NCI-H69 (cell line): Measurements from ENCODE around the gene SNX10.

Experiments used
- DNase-seq: peaks from one replicate; lab custom pipeline; 2025; lab: John Stamatoyannopoulos, UW

SNX10 gene

DNA sequence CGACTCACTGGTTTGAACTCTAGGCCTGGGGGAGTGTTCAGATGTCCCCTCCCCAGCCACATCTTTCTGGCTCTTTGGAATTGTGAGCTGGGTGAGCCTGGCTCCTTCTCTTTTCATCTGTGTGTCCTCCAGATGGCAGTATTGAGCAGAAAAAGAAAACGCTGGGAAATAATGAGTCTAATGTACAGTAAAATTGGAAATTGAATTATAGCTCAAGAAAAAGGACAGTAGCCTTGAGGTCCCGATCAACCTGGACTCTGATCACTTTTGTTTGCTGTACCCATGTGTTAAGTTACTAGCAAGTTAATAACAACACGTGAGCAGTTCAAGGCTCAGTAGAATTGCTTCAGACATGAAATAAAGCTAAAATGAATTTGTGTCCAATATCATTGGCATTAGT, 77.9 kb downstream of the SNX10 start:
- peak; percentile 84 for DNase-seq

DNA sequence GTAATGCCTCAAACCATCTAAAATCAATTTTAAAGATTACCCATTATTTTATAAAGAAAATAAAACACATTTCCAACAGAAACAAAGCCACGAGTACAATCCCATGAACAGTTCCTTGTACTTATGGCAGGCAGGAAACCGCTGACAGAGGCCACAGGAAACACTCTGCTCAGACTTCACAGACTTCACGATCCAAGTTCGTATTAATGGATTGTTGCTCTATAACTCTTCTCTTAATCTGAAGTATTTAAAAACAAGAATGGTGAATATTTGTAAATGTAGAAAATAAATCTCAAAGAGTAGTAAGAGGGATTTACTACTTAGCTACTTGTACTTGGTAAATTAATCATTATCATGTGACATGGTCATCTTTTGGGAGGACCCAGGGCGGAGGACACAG, 78.3 kb downstream of the SNX10 start:
- DNase-seq = peak; percentile 60

DNA sequence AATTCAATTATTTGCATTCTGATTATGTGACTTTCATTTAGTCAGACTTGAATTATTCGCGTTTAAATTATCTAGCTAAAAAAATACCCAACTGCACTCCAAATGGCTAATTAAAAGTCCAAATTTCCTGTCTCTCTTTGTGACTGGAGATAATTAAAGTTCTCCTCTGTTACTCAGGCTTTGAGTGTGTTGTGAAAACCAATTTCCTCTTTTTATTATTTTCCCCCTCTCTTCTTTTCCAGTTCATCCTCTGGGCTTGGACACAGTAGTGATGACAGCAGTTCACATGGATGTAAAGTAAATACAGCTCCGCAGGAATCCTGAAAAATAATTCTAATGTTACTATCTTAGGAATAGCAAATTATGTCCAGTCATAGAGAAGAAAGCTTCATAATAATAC, 80.6 kb downstream of the SNX10 start:
- DNase-seq = peak; percentile 89

DNA sequence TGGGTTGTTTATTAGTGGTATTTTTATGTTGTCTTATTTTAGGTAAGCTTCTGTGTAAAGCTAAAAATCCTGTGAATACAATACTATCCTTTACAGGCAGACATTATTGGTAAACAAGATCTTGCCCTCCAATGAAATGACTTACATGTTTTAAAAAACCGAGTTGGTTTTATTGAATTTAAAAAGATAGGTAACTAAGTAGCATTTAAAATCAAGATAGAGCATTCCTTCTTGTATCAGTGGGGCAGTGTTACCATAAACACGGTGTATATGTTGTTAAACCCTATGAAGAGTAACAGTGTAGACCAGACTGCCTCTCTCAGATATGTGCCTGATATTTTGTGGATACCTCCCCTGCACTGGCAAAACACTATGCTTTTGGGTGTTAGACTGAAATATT, 81.0 kb downstream of the SNX10 start:
- DNase-seq = peak; percentile 75

DNA sequence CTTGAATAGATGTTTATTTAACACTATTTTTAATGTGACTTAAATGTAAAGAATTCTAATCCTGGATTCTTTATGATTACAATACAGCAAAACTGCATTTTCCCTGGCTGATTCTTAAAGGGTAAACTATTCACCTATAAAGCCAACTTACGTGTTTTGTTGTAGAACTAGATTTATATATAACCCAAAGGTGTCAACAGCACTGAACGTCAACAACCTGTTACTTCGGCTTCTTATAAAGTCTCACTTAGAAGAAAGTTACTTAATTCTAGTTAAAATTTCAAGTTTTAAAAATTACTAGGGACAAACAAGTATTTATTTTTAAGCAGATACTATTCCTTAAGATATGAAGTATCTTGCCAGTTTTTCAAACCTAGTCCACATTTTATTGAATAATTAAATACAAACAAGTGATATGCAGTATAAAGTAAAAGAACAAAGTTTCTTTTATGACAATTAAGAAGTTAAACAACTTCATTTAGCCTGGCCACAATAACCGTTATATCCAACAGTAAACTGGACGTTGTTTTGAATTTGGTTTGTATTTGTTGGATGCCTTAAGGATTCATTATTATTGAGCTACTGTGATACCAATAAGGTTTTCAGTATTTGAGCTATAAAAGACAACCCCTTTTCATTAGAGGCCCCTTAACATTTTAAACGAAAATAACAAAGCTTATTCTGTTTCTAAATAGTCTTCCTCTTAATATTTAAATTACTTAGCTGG, 83.1 kb downstream of the SNX10 start:
- DNase-seq = peak; percentile 53

DNA sequence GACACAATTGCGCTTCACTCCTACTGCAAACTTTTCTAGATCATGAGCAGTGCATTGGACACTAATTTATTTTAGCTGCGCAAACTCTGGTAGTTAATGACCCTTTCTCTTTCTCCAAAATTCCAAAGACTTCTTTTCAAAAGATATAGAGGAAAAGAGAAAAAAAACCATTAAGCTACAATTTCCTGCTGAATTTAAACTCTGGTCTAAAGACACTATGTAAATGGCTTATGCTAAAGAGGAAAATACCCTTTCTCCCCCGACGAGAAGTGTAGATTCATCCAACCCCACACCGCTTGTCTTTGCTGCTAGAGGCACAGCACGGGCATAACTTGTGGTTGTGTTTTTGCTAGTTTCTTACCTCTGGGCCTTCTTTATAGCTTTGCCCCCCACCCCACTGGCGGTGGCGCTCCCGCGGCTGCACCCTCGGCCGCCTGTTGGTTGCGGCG, 84.1 kb downstream of the SNX10 start:
- peak; percentile 95 for DNase-seq

DNA sequence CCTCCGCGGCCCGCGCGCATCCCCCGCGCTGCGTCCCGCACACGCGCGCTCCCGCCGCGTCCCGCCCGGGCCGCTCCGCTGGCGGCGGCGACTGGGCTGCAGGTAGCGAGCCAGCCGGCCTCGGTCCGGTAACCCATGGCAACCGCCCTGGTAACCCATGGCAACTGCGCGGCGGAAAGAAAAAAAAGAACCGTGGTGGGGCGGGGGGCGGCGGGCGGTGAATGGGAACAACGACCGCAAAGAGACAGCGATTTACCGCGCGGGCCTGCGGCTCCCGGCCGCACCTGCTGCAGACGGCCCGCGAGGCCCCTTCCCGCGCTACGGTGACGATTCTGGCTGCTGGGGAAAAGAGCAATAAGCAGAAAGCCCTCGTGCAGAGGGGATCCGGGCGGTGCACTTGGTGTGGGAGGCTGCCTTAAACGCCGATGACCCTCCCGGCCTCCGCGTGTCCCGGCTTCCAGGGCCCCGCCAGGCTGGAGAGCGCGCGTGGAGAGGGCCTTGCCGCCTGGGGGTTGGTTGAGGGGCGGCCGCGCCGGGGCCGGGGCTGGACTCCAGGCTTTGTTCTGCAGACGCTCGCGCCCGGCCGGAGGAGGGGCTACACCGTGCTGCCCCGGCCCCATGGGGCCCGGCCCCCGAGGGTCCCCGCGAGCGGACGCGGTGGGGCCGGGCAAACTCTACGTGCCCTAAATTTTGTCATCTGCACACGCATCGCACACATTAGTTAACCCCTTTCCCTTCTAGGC, 84.7 kb downstream of the SNX10 start:
- peak; percentile 97 for DNase-seq

DNA sequence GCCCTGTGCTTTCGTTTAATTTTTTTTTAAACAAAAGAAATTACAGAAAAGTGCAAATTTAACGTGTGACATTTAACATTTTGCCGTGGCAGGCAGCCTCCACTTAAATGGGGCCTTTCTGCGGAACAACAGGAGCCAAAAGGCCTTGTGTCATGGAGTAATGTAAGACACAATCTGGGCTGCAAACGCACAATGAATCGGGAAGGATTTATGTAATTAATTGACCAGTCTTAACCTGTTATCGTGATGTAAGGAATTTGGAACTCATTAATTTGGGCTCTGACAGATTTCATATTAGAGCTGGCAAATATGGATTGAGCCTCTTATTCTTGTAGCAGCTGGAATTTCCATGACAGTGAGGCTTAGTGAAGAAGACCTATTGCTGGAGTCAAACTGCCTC, 86.4 kb downstream of the SNX10 start:
- DNase-seq = peak; percentile 57

DNA sequence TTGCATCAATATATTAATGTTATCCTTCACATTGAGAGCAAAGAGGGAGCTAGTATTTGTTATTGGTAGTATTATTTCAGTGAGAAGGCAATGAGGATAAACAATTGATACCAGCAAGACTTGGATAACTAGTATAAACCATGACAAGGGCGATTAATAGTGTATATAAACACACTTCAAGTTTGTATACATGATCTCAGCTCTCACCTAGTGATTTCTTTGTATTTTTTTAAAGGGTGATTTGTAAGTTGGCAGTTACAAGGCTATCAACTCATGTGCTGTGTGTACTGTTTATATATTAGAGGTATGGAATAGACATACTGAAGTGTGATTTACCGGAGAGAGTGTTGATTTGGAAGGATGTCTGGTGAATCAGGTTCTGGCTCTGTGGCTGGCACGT, 88.0 kb downstream of the SNX10 start:
- peak; percentile 74 for DNase-seq

DNA sequence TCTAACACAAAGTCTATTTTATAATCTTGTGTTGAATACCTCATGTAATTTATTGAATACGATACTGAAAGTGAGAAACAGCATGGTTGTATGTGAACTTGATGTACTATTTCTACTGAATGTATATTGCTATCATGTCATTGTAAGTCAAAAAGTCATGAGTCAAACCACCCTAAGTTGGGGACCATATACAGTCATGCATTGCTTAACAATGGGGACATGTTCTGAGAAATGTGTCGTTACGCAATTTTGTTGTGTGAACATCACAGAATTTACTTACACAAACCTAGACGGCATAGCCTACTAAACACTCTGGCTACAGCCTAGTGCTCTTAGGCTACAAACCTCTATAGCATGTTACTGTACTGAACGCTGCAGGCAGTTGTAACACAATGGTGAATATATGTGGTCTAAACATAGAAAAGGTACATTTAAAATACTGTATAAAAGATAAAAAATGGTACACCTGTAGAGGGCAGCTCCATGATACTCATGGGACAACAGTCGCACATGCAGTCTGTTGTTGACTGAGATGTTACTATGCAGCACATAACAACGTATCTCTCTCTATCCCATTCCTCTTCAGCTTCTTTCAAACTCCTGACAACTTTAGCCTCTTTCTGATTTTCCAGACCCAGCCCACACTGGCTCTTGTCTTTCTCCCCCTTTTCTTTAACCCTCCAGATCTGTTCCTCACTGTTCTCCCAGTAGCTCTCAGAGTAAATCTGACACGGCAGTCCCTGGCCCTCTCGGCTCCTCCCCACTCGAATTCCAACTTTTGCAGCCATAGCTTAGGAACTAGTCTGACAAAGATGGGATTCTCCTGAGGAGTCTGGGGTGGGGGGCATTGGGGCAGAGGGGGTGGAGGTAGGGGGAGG, 90.1 kb downstream of the SNX10 start:
- no peak for DNase-seq

DNA sequence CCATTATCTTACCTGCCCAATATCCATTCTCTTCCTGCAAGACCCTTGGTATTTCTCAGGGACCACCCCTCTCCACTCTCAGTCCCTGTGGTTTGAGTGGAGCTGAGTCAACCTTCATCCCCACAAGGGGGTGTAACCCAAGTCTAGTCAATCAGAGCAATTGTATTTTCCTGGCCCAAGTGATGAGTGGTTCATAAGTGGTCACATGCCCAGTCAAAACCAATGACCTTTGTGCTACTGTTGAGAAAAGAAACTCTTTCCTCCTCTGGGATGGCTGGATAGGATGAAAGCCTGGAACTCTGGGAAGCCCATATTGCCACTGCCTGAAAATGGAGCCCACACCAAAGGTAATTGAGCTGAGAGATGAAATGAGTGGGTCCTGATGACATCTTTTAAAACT, 93.6 kb downstream of the SNX10 start:
- no peak for DNase-seq

DNA sequence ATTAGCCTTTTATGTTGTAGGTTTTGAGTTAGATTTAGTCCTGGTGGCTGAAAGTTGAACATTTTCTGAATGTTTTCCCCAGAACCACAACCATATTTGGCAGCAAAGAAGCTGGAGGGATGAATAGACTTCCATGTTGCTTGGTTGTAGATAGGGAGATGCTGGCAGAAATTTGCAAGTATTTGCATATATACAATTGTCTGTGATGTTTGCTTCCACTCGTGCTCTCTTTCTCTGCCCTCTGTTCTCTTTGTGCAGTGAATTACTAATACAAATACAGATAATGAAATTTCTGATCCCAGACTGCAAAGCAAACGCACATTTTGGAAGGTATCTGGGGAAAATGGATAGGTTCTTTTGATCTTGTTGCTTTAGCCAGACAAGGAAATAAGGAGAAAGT, 96.1 kb downstream of the SNX10 start:
- DNase-seq = no peak

DNA sequence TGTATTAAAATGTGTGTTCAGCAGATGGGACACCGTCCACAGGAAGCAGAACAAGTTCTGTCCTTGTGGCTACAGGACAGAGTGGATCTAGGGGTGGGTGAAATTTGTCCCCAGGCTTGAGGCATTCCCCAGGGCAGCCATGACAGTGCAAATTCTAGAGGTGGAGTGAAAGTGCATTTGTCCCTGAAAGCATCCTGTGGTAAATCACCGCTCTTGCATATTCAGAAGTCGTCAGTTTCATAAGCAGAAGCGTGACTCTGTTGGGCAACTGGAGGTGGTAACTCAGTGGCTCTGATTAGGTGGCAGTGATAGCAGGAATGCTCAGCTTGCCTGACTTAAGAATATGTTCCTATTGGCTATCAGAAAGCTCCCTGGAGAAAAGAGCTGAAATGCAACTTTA, 96.6 kb downstream of the SNX10 start:
- peak; percentile 37 for DNase-seq

DNA sequence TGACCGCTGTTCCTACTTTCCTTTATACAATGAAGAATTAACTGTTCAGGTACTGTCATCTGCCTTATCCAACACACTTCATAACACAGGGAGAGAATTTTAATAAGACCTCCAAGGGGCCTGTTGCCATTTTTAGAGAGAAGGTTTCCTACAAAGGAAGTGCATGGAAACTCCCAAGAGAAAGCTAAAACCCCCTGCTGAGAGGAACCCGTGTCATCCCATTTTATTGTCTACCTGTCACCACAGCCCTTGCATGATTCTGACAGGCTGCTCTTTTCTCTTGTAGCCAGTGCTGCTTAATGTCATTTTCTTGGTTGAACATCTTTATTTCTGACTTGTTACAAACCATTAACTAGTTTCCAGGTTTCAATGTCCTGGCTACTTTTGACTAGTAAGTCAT, 98.4 kb downstream of the SNX10 start:
- DNase-seq = peak; percentile 81

DNA sequence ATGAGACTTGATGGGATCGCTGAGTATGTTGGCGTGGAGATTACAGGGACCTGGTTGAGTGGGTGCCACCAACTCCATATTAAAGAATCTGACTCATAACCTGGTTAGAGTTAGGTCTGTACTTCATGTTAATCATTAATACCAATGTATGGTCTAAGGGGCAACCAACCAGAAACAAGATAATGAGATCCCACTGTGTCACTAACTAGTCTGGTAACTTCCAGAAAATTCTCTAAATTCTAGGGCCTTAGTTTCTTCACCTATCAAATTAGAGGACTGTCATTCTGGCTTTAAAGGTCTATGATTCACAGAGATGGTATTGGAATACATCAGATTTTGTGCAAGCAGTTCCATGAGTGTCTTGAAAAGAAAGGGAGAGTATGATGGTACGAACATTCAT, 102.2 kb downstream of the SNX10 start:
- no peak for DNase-seq

DNA sequence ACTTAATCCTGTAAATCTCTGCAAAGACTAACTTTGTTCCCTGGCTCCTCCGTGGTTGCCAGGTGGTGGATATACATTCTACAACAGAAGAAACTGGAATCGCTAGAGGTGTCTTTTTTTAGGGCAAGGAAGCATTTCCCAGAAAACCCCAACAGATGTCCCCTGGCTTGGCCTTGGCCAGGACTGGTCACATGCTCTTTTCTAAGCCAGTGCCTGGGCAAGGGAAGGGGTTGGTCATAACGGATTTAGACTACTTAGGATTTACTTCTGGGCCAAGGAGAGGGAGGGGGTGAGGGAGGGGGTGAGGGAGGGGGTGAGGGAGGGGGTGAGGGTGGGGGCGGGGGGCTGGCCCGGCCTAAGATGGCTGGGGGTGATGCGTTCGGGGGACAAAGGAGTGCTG, 105.7 kb downstream of the SNX10 start:
- DNase-seq = peak; percentile 44

DNA sequence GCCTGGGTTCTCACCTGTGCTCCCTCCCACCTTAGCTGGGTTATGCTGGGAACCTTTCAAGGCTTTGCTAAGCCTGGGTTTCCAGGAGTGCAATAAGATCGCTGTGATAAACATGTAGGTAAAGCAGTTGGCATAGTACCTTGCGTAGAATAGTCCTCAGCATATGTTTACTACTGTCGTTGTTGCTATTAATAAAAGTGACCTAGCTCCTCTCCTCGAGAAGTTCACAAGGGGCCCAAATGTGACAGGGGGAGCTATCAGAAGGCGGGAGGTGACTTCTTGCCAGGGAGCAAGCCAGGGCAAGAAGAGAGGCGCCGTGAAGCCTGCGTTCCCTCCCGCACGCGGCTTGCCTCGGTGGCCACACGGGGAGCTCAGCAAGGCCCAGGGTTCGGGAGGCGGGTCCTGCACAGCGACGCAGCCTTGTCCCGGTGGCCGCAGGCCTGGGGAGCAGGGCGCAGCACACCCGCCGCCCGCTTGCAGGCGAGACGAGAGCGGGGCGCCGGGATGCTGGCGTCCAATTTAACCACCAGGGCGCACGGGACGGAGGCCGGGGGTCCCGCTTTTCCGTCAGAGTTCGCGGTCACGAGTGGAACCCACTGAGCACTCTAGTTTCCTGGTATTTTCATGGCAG, 106.2 kb downstream of the SNX10 start:
- peak; percentile 82 for DNase-seq

DNA sequence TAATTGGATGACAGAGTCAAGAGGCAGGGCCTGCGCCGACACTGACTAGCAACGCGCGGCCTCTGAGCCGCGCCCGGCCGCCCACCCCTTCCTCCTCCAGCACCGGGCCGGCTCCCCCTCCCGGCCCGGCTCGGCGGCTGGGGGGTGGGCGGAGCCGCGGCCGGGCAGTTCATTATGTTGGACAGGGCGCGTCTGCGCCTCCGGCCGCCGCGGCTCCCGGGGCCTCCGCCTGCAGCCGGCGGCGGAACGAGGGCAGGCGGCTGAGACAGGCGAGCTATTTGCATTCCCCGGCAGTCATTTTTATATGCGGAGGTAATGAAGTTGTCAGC, 106.7 kb downstream of the SNX10 start:
- DNase-seq = peak; percentile 91

DNA sequence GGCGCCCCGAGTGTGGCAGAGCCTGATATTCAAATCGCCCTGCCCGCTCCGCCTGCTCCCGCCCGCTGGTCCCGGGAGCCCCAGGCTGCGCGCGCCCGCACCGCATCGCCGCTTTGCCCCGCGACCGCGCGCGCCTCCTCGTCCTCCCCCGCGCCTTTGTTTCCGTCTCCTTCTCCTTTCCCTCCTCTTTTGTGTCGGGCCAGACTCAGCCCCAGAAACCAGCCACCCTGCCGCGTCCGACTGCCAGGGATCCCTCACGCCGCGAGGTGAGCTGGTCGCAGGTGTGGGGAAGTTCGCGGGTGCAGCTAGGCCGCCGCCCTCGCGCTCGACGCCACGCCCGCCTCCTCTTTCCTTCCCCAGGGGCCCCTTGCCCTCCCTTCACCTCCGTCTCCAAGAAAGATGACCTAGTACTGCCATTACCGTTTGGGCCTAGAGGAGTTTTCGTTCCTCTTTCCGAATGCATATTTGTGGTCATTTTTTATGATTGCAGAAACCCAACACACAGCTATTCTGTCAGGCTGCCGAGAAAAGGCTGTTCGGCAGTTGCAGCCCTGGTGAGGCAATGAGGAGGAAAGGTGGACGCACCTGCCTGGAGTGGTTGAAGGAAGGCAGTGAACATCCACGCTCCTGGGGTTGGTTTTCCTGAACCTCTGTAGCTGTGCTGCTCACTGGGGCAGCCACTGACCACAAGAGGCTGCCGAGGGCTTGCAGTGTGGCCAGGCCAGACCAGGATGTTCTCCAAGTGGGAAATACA, 107.3 kb downstream of the SNX10 start:
- DNase-seq = peak; percentile 91

DNA sequence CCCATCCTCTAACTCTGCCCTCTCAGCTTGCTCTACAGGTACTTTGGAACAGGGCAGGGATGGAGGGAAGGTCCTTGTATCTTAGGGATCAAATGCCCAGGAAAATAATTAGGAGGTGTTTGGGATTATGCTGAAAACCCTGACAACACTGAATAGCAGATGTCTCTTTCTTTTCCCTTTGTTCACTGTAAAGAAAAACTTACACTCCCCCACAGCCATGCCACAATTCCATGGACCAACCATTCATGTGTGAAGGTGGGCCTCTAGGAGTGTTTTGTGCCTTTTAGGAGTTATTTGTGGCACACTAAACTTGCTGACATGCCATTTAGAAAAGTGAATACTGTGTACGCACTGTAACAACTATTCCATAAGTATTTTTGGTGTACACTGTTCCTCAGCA, 108.1 kb downstream of the SNX10 start:
- peak; percentile 63 for DNase-seq

DNA sequence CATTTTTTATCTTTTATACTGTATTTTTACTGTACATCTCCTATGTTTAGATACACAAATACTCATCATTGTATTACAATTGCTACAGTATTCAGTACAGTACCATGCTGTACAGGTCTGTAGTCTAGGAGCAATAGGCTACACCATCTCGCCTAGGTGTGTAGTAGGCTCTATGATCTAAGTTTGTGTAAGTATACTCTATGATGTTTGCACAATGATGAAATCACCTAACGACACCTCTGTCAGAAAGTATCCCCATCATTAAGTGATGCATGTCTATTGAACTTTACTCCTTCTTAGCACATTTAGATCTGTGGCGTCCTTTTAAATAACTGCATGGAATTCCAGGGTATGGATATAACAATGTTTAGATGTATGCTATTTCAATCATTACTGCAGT, 112.0 kb downstream of the SNX10 start:
- peak; percentile 44 for DNase-seq
